Lower leg skin (tissue), 4 donors: ENCODE results near the gene CRKL. TPM values are rescaled to one million over a fixed set of nuclear protein-coding genes. Genes with fewer than 3 reads are reported as not detected.

Experiments
- DNase-seq, 2 donors: peaks; one replicate each; pipeline ENCODE4 v3.0.0-alpha.2; 2019; ENCODE audit warnings: low spot score in 2 of 2
- H3K4me3 ChIP-seq: fragments of 200-600 bp; sonication (generic); 2 replicates; pipeline ENCODE4 v1.5.1; 2017; ENCODE audit warnings: mild to moderate bottlenecking, low read depth; ENCODE audit not compliant: poor library complexity, severe bottlenecking
- CTCF ChIP-seq, 3 donors: fragments of 450-650 bp; IDR thresholded peaks; one replicate each; pipeline ENCODE4 v1.5.1; 2016; ENCODE audit warnings: antibody characterized with exemption in 3 of 3, mild to moderate bottlenecking in 3 of 3, moderate library complexity in 2 of 3
- POLR2A ChIP-seq, 2 donors: fragments of 450-650 bp; IDR thresholded peaks; one replicate each; pipeline ENCODE4 v1.6.1; 2016 to 2017; ENCODE audit warnings: antibody characterized with exemption in 2 of 2, mild to moderate bottlenecking in 1 of 2, moderate library complexity in 1 of 2
- WGBS, 2 donors: methylation state at CpG; one replicate each; pipeline ENCODE4 v1.1.5; 2018; 5-methylcytosine and 5-hydroxymethylcytosine counted together
- intact Hi-C: fragments of 100-400 bp; cut with DNase I; formaldehyde crosslinking; loops from one replicate; pipeline ENCODE4 v1.15.0; 2023; ENCODE audit warnings: low total_unique reads
- total RNA-seq, 4 donors: library from RNA; depleted of rRNA; stranded (reverse); fragments of >200 nt; gene quantifications; one replicate each; pipeline ENCODE4 v1.1.0, GENCODE V29; 2016

The CRKL gene
- total RNA-seq, 4 donors from 2014 or later, result 54.3 to 94.1 (median 64.9) TPM

- intact Hi-C loops, result no loop called here
- H3K4me3 ChIP-seq, result no peak overlapping the region
- TF ChIP-seq POLR2A (IDR thresholded peaks at IDR 0.05) (no peak), CTCF (IDR thresholded peaks at IDR 0.05) (no peak)
- no peak for DNase-seq
- WGBS, 2 donors, result 91 to 95% methylated on average over 1 of the region's 1 CpG
Observed at GRCh38 chr22:20986365-20986764, 69.2 kb downstream of the CRKL start.

DNA sequence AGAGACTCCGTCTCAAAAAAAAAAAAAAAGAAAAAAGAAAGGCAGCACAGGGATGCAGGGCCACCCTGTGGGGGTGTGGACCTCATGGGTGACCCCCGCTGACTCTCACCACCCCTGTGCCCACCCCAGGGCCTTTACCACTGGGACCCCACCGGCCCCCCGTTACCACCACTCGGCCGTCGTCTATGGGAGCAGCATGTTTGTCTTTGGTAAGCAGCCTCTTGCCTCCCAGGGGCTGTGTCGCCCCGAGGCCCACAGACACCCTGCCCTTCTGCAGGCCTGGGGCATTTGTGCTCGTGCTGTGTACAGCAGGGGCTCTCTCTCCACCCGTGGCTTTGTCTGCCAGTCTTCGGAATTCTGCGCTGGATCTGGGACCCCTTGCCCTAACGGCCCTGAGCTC lies 70.2 kb downstream of the CRKL start:
- TF ChIP-seq POLR2A (IDR thresholded peaks at IDR 0.05) (no peak), CTCF (IDR thresholded peaks at IDR 0.05) (no peak)
- WGBS, 2 donors, result 90 to 92% methylated on average over 12 to 14 of the region's 14 CpGs
- intact Hi-C loops, result no loop called here
- no peak overlapping the region for H3K4me3 ChIP-seq
- DNase-seq, result no peak

- 79 to 91% methylated on average over 13 to 16 of the region's 16 CpGs for WGBS, 2 donors
- intact Hi-C loops, result no loop called here
- TF ChIP-seq CTCF (IDR thresholded peaks at IDR 0.05) (no peak), POLR2A (IDR thresholded peaks at IDR 0.05) (no peak)
- H3K4me3 ChIP-seq, result no peak overlapping the region
- no peak for DNase-seq
Observed at GRCh38 chr22:20988573-20989322, 71.5 kb downstream of the CRKL start.

- intact Hi-C loops, result no loop called here
- DNase-seq, result no peak
- no peak overlapping the region for H3K4me3 ChIP-seq
- TF ChIP-seq POLR2A (IDR thresholded peaks at IDR 0.05) (no peak), CTCF (IDR thresholded peaks at IDR 0.05) (no peak)
- WGBS, 2 donors, result 61 to 71% methylated on average over 17 of the region's 17 CpGs
Observed at GRCh38 chr22:20989323-20990138, 72.3 kb downstream of the CRKL start.

- H3K4me3 ChIP-seq, result no peak overlapping the region
- DNase-seq, result no peak
- 88 to 90% methylated on average over 21 of the region's 21 CpGs for WGBS, 2 donors
- TF ChIP-seq POLR2A (IDR thresholded peaks at IDR 0.05) (no peak), CTCF (IDR thresholded peaks at IDR 0.05) (no peak)
- intact Hi-C loops, result no loop called here
Observed at GRCh38 chr22:20990184-20991180, 73.3 kb downstream of the CRKL start.
